ENCODE measurements around the gene ABHD16A. TPM values are rescaled to one million over a fixed set of nuclear protein-coding genes. Genes with fewer than 3 reads are reported as not detected.
A peak's percentile ranks its signal among the peaks of the same experiment; 100 is the strongest.

ABHD16A gene
- total and polyA plus RNA-seq, 7 donors: 26.6 to 56.6 (median 34.4) TPM

- peaks cover 11% of the 10 kb centered on the region for H3K4me1 ChIP-seq
Observed at GRCh38 chr6:31728767-31729514, 25.8 kb upstream of the ABHD16A start, which contains the start of gene DDAH2. DDAH2 (minus strand) TSS chr6:31729299; CDS start chr6:31729161, 138 bp downstream.

DNA sequence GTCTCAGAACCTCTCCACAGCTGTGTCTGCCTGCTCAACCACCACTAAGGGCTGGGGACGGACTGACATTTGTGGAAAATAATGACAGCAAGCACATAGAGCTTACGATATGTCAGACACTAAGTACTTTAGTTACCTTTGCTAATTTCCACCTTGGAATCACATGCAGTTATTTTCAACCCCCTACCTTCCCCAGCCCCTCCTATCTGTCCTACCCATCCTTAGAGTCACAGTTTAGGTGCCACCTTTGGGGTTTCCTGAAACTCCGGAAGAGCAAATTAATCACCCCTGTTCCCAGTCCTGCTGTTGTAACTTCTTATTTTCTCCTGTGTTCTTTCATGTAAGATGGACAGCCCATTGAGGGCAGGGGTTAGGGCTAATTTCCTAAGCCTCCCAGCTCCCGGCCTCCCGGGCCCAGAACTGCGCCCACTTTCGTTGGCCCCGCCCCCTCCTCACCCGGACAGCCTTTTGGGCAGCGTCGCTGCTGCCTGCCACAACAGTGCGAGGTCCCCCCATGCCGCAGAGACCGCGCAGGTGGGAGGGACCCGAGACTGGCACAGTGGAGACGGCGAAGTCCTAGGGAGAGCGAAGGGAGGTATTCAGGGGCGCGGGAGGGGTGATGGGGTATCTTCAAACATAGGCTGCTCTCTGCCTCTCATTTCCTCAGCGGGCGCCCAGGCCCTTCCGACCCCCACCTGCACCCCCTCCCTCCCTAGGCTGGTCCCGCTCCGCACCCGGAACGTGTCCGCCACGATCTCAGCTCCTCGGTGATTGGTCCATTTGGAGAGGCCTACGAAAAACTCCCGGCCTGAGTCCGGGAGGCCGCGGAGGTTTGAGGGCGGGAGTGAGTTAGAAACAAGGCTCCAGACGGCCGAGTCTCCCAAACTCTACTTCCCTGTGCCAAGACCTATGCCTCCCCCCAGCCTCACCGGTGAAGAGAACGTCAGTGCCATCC lies 24.9 kb upstream of the ABHD16A start:
- Histone ChIP-seq H3K4me3 (peak overlapping the region; percentile 72), H3K36me3 (ENCODE audit: insufficient read depth in 1 of 2, low read depth in 1 of 2) (peaks cover 0 to 40% of the 10 kb centered on the region in 2 donors), H3K4me1 (peaks cover 11% of the 10 kb centered on the region), H3K9me3 (no peaks in the 10 kb centered on the region), H3K27me3 (ENCODE audit: insufficient read depth in 3 of 3, low read length in 2 of 3) (no peaks in the 10 kb centered on the region), H3K27ac (no peak overlapping the region)
- DNase-seq: no peak
- ATAC-seq: no peak
- intact Hi-C loops (cut with DNase I): no loop called here
- no peak for TF ChIP-seq CTCF (IDR thresholded peaks at IDR 0.05)
- 68 to 76% (median 72%) methylated on average over 34 to 41 of the region's 41 CpGs for WGBS, 3 donors

More at GRCh38 chr6:31728767-31729514, 25.8 kb upstream of the ABHD16A start, which contains the start of gene DDAH2:
- 15 to 28% (median 22%) methylated on average over 36 of the region's 36 CpGs for WGBS, 3 donors
- ATAC-seq (peak; percentile 29 to 50 (median 44)), DNase-seq (peak in 1 of 2 donors; percentile 66)
- peak; percentile 30 for TF ChIP-seq CTCF (IDR thresholded peaks at IDR 0.05)
- peaks cover 0 to 50% of the 10 kb centered on the region in 2 donors for H3K36me3 ChIP-seq (ENCODE audit: insufficient read depth in 1 of 2, low read depth in 1 of 2)
- peak within 1 kb of the TSS; percentile 72 for H3K4me3 ChIP-seq
- intact Hi-C loops (cut with DNase I): no loop called here
- H3K27ac ChIP-seq: peak within 1 kb of the TSS; percentile 73
- peaks cover 0 to under 1% (median 0%) of the 10 kb centered on the region in 3 donors for H3K27me3 ChIP-seq (ENCODE audit: insufficient read depth in 3 of 3, low read length in 2 of 3)
- H3K9me3 ChIP-seq: no peaks in the 10 kb centered on the region

- Histone ChIP-seq H3K27ac (no peak overlapping the region), H3K4me1 (peaks cover 11% of the 10 kb centered on the region), H3K9me3 (no peaks in the 10 kb centered on the region), H3K36me3 (ENCODE audit: insufficient read depth in 1 of 2, low read depth in 1 of 2) (peaks cover 0 to 32% of the 10 kb centered on the region in 2 donors), H3K4me3 (no peak overlapping the region), H3K27me3 (ENCODE audit: insufficient read depth in 3 of 3, low read length in 2 of 3) (no peaks in the 10 kb centered on the region)
- 76 to 80% (median 77%) methylated on average over 6 to 7 of the region's 7 CpGs for WGBS, 3 donors
- ATAC-seq: no peak
- no peak for DNase-seq
- intact Hi-C loops (cut with DNase I): no loop called here
- TF ChIP-seq CTCF (IDR thresholded peaks at IDR 0.05): no peak
Observed at GRCh38 chr6:31727034-31727716, 24.1 kb upstream of the ABHD16A start.

DNA sequence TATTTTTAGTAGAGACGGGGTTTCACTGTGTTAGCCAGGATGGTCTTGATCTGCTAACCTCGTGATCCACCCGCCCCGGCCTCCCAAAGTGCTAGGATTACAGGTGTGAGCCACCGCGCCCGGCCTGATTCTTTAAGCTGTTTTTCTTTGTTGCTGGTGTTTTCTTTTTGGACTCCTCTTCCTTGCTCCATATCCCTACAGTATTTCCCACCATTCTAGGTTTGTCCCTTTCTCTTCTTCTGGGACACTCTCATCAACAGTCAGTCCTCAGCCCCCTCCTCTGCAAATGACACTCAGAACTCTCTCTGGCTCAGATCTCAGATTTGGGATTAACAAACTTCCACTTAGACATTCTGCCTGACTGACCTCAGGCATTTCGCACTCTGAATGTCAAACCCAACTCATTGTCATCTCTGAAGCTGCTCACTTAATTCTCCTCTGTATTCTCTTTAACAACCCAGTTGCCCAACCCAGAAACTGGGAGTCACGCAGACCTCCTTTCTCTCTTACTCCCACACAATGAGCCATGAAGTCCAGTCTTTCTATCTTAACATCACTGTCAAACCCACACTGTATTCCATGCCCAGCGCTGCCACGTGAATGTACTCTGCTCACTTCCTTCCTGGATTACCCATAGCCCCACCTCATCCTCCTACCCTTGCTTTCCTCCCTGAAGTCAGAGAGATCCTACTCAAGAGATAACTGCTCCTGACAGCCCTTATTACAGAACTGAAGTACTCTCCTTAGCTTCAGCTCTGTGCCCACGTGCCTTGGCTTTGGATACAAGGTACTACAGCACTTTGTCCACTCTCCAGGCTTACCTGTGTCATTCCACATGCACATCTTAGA lies 22.6 kb upstream of the ABHD16A start:
- TF ChIP-seq CTCF (IDR thresholded peaks at IDR 0.05): no peak
- H3K9me3 ChIP-seq: no peaks in the 10 kb centered on the region
- H3K27me3 ChIP-seq (ENCODE audit: insufficient read depth in 3 of 3, low read length in 2 of 3): no peaks in the 10 kb centered on the region
- H3K4me1 ChIP-seq: peaks cover 6% of the 10 kb centered on the region
- H3K4me3 ChIP-seq: no peak overlapping the region
- peaks cover 0 to 17% of the 10 kb centered on the region in 2 donors for H3K36me3 ChIP-seq (ENCODE audit: insufficient read depth in 1 of 2, low read depth in 1 of 2)
- WGBS, 3 donors: 86 to 90% (median 89%) methylated on average over 12 of the region's 12 CpGs
- intact Hi-C loops (cut with DNase I): no loop called here
- ATAC-seq: no peak
- H3K27ac ChIP-seq: no peak overlapping the region
- no peak for DNase-seq
